HL-60 (cell line): Measurements from ENCODE around the gene ZNF441.
"Not testable (repeated sequence)": the region's sequence is repeated elsewhere in the genome, so short reads cannot be mapped to it uniquely, and the experiment has no call there.

Source experiments
- DNase-seq, 2 experiments: peaks; one replicate each; pipeline ENCODE4 v3.0.0-alpha.2; 2010 to 2020; ENCODE audit warnings: low read depth in 1 of 2, low spot score in 1 of 2
- H3K27ac ChIP-seq: fragments of 250-450 bp; sonication (Bioruptor Pico); replicated peaks from 2 replicates; pipeline ENCODE4 v1.5.1; 2020; ENCODE audit warnings: mild to moderate bottlenecking, moderate library complexity
- H3K27me3 ChIP-seq: fragments of 250-450 bp; sonication (Bioruptor Pico); 2 replicates; pipeline ENCODE4 v1.5.1; 2021; ENCODE audit warnings: mild to moderate bottlenecking, moderate library complexity; ENCODE audit not compliant: insufficient read depth, poor library complexity, severe bottlenecking
- H3K4me3 ChIP-seq: replicated peaks from 2 replicates; pipeline ENCODE4 v1.5.1; 2011; ENCODE audit warnings: mild to moderate bottlenecking, control low read depth, low read length; ENCODE audit not compliant: insufficient read depth
- CTCF ChIP-seq: IDR thresholded peaks from one replicate; pipeline ENCODE4 v1.5.1; 2011; ENCODE audit warnings: low read length, control low read depth, inconsistent platforms; ENCODE audit not compliant: insufficient read depth
- GABPA ChIP-seq: IDR thresholded peaks from 2 replicates; pipeline ENCODE4 v1.6.1; 2012; ENCODE audit warnings: low read depth
- POLR2AphosphoS5 ChIP-seq: IDR thresholded peaks from 2 replicates; pipeline ENCODE4 v1.6.1; 2012; ENCODE audit warnings: low read depth
- SPI1 ChIP-seq: IDR thresholded peaks from 2 replicates; pipeline ENCODE4 v1.6.1; 2012; ENCODE audit warnings: low read depth, mild to moderate bottlenecking, borderline replicate concordance
- TF ChIP-seq, protein P1 (sequence below): IDR thresholded peaks from 2 replicates; pipeline ENCODE4 v1.6.1; 2012; ENCODE audit warnings: low read depth; ENCODE audit not compliant: insufficient replicate concordance

Gene ZNF441

DNA sequence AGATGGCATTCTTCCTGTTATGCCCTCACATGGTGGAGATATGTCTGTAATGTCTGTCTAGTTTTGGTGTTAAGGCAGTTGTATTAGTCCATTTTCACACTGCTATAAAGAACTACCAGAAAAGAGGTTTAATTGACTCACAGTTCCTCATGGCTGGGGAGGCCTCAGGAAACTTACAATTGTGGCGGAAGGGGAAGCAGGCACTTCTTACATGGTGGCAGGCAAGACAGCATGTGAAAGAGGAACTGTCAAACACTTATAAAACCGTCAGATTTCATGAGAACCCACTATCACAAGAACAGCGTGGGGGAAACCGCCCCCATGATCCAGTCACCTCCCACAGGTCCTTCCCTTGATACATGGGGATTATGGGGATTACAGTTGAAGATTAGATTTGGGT is 3.2 kb downstream of the ZNF441 start:
- H3K27ac ChIP-seq, result no peak overlapping the region
- H3K4me3 ChIP-seq, result no peak overlapping the region
- TF ChIP-seq POLR2AphosphoS5 (no peak), SPI1 (peak; percentile 39; the same call in 1 of the 2 replicates)
- DNase-seq, result peak in 1 of 2 experiments; percentile 29
- no peaks in the 10 kb centered on the region for H3K27me3 ChIP-seq

DNA sequence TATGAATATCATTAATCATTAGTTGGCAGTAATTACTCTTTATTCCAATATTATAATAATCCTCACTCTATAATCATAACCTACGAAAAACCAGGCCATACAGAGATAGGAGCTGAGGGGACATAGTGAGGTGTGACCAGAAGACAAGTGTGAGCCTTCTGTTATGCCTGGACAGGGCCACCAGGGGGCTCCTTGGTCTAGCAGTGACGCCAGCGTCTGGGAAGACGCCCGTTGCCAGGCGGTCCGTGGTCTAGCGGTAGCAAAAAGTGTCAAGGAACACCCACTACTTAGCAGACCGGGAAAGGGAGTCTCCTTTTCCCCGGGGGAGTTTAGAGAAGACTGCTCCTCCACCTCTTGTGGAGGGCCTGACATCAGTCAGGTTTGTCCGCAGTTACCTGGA is 4.7 kb downstream of the ZNF441 start:
- DNase-seq, H3K4me3 ChIP-seq, H3K27ac ChIP-seq, H3K27me3 ChIP-seq: not testable (repeated sequence)

GRCh38 chr19:11776669-11777068 is 9.9 kb downstream of the ZNF441 start:
- not testable (repeated sequence) for H3K27me3 ChIP-seq

GRCh38 chr19:11780431-11781020 is 13.7 kb downstream of the ZNF441 start:
- no peak for DNase-seq
- Histone ChIP-seq H3K4me3 (no peak overlapping the region), H3K27ac (no peak overlapping the region), H3K27me3 (no peaks in the 10 kb centered on the region)
- TF ChIP-seq CTCF (no peak), POLR2AphosphoS5 (no peak), GABPA (no peak), SPI1 (no peak)
- TF ChIP-seq, protein P1, sequence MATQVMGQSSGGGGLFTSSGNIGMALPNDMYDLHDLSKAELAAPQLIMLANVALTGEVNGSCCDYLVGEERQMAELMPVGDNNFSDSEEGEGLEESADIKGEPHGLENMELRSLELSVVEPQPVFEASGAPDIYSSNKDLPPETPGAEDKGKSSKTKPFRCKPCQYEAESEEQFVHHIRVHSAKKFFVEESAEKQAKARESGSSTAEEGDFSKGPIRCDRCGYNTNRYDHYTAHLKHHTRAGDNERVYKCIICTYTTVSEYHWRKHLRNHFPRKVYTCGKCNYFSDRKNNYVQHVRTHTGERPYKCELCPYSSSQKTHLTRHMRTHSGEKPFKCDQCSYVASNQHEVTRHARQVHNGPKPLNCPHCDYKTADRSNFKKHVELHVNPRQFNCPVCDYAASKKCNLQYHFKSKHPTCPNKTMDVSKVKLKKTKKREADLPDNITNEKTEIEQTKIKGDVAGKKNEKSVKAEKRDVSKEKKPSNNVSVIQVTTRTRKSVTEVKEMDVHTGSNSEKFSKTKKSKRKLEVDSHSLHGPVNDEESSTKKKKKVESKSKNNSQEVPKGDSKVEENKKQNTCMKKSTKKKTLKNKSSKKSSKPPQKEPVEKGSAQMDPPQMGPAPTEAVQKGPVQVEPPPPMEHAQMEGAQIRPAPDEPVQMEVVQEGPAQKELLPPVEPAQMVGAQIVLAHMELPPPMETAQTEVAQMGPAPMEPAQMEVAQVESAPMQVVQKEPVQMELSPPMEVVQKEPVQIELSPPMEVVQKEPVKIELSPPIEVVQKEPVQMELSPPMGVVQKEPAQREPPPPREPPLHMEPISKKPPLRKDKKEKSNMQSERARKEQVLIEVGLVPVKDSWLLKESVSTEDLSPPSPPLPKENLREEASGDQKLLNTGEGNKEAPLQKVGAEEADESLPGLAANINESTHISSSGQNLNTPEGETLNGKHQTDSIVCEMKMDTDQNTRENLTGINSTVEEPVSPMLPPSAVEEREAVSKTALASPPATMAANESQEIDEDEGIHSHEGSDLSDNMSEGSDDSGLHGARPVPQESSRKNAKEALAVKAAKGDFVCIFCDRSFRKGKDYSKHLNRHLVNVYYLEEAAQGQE, result no peak

More at GRCh38 chr19:11776669-11777068, 9.9 kb downstream of the ZNF441 start:
- not testable (repeated sequence) for DNase-seq, H3K27ac ChIP-seq, H3K4me3 ChIP-seq

- TF ChIP-seq, protein P1, result no peak
- no peak for TF ChIP-seq GABPA
- no peak for TF ChIP-seq CTCF
- TF ChIP-seq SPI1, result no peak
- no peak for TF ChIP-seq POLR2AphosphoS5
- no peak overlapping the region for H3K27ac ChIP-seq
These were observed 14.7 kb downstream of the ZNF441 start for GRCh38 chr19:11781295-11782057.

More at GRCh38 chr19:11781295-11782057, 14.7 kb downstream of the ZNF441 start:
- no peak overlapping the region for H3K4me3 ChIP-seq
- H3K27me3 ChIP-seq, result no peaks in the 10 kb centered on the region
- no peak for DNase-seq
